ENCODE results near the gene ZNF414.

Gene ZNF414

GRCh38 chr19:8491574-8491973 lies 22.4 kb downstream of the ZNF414 start:
- no peak for DNase-seq (ENCODE audit: extremely low read depth in 1 of 2, low read depth in 1 of 2)

- no peak for DNase-seq (ENCODE audit: extremely low read depth in 1 of 2, low read depth in 1 of 2)
Measured at GRCh38 chr19:8490873-8491272, 23.1 kb downstream of the ZNF414 start.

GRCh38 chr19:8490395-8490760 lies 23.6 kb downstream of the ZNF414 start:
- no peak for DNase-seq (ENCODE audit: extremely low read depth in 1 of 2, low read depth in 1 of 2)

GRCh38 chr19:8489561-8490394 lies 24.2 kb downstream of the ZNF414 start:
- DNase-seq (ENCODE audit: extremely low read depth in 1 of 2, low read depth in 1 of 2) = no peak

GRCh38 chr19:8488365-8488764 lies 25.6 kb downstream of the ZNF414 start:
- no peak for DNase-seq (ENCODE audit: extremely low read depth in 1 of 2, low read depth in 1 of 2)

GRCh38 chr19:8487137-8487851 lies 26.7 kb downstream of the ZNF414 start:
- peak; percentile 43 to 52 for DNase-seq (ENCODE audit: extremely low read depth in 1 of 2, low read depth in 1 of 2)

- DNase-seq (ENCODE audit: extremely low read depth in 1 of 2, low read depth in 1 of 2) = no peak
Measured at GRCh38 chr19:8486661-8487136, 27.3 kb downstream of the ZNF414 start.

GRCh38 chr19:8485561-8486371 lies 28.2 kb downstream of the ZNF414 start:
- DNase-seq (ENCODE audit: extremely low read depth in 1 of 2, low read depth in 1 of 2) = no peak

GRCh38 chr19:8484331-8484894 lies 29.6 kb downstream of the ZNF414 start:
- no peak for DNase-seq (ENCODE audit: extremely low read depth in 1 of 2, low read depth in 1 of 2)

- no peak for DNase-seq (ENCODE audit: extremely low read depth in 1 of 2, low read depth in 1 of 2)
Measured at GRCh38 chr19:8483165-8483564, 30.8 kb downstream of the ZNF414 start.

- no peak for DNase-seq (ENCODE audit: extremely low read depth in 1 of 2, low read depth in 1 of 2)
Measured at GRCh38 chr19:8482696-8483095, 31.3 kb downstream of the ZNF414 start.

- no peak for DNase-seq (ENCODE audit: extremely low read depth in 1 of 2, low read depth in 1 of 2)
Measured at GRCh38 chr19:8481616-8482015, 32.4 kb downstream of the ZNF414 start.

GRCh38 chr19:8481201-8481600 lies 32.8 kb downstream of the ZNF414 start:
- DNase-seq (ENCODE audit: extremely low read depth in 1 of 2, low read depth in 1 of 2) = no peak

GRCh38 chr19:8478598-8478997 lies 35.4 kb downstream of the ZNF414 start:
- no peak for DNase-seq (ENCODE audit: extremely low read depth in 1 of 2, low read depth in 1 of 2)

- no peak for DNase-seq (ENCODE audit: extremely low read depth in 1 of 2, low read depth in 1 of 2)
Measured at GRCh38 chr19:8477889-8478288, 36.1 kb downstream of the ZNF414 start.

GRCh38 chr19:8476524-8476923 lies 37.4 kb downstream of the ZNF414 start:
- no peak for DNase-seq (ENCODE audit: extremely low read depth in 1 of 2, low read depth in 1 of 2)

GRCh38 chr19:8475005-8475404 lies 39.0 kb downstream of the ZNF414 start:
- no peak for DNase-seq (ENCODE audit: extremely low read depth in 1 of 2, low read depth in 1 of 2)

GRCh38 chr19:8473648-8474476 lies 40.1 kb downstream of the ZNF414 start:
- DNase-seq (ENCODE audit: extremely low read depth in 1 of 2, low read depth in 1 of 2) = no peak

GRCh38 chr19:8469613-8470368 lies 44.2 kb downstream of the ZNF414 start:
- DNase-seq (ENCODE audit: extremely low read depth in 1 of 2, low read depth in 1 of 2) = no peak
